ENCODE results near the gene KIFAP3.

The KIFAP3 gene

GRCh38 chr1:169929210-169929526, 145.3 kb downstream of the KIFAP3 start:
- peak; percentile 72 for TF ChIP-seq CTCF (IDR thresholded peaks at IDR 0.05; ENCODE audit: poor library complexity, severe bottlenecking)
- Histone ChIP-seq H3K4me3 (ENCODE audit: severe bottlenecking) (no peak overlapping the region), H3K36me3 (ENCODE audit: low read depth) (no peaks in the 10 kb centered on the region), H3K9me3 (ENCODE audit: severe bottlenecking) (peaks cover 2% of the 10 kb centered on the region), H3K4me1 (ENCODE audit: insufficient read depth, poor library complexity, severe bottlenecking) (peaks cover 2% of the 10 kb centered on the region), H3K27me3 (ENCODE audit: insufficient read depth, poor library complexity, severe bottlenecking) (no peaks in the 10 kb centered on the region), H3K27ac (ENCODE audit: poor library complexity, severe bottlenecking) (no peak overlapping the region)
- DNase-seq (ENCODE audit: low spot score) (no peak), ATAC-seq (ENCODE audit: low read depth) (no peak)

DNA sequence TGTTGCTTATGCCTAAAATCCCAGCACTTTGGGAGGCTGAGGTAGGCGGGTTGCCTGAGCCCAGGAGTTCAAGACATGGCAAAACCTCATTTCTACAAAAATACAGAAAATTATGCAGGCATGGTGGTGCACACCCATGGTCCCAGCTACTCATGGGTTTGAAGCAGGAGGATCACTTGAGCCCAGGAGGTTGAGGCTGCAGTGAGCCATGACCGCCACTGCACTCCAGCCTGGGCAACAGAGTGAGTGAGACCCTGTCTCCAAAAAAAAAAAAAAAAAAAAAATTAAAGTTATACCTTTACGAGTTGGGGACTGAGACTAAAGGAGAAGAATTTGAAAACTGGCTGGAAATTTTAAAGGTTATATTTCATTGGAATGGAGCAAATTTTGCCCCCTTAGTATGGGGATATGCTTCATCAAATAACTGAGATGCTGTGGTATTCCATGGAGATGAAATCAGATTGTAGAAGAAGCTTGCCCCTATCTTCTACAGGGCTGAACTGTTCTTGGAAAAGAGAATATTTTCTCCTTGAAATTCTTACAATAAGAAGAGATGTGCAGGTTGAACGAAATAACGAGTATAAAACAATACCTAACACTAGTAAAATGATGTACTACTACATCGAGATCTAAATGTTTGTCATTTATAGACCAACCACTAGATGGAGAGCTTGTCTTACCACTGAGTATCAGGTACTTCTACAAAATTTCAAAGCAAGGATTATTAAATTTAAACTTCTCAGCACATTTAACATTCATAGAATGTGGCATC, 145.9 kb downstream of the KIFAP3 start:
- H3K27ac ChIP-seq (ENCODE audit: poor library complexity, severe bottlenecking): no peak overlapping the region
- H3K4me1 ChIP-seq (ENCODE audit: insufficient read depth, poor library complexity, severe bottlenecking): no peaks in the 10 kb centered on the region
- H3K4me3 ChIP-seq (ENCODE audit: severe bottlenecking): no peak overlapping the region
- TF ChIP-seq CTCF (IDR thresholded peaks at IDR 0.05; ENCODE audit: poor library complexity, severe bottlenecking): peak; percentile 92
- DNase-seq (ENCODE audit: low spot score) (no peak), ATAC-seq (ENCODE audit: low read depth) (peak; percentile 68)
- H3K36me3 ChIP-seq (ENCODE audit: low read depth): no peaks in the 10 kb centered on the region
- no peaks in the 10 kb centered on the region for H3K27me3 ChIP-seq (ENCODE audit: insufficient read depth, poor library complexity, severe bottlenecking)
- peaks cover 2% of the 10 kb centered on the region for H3K9me3 ChIP-seq (ENCODE audit: severe bottlenecking)

DNA sequence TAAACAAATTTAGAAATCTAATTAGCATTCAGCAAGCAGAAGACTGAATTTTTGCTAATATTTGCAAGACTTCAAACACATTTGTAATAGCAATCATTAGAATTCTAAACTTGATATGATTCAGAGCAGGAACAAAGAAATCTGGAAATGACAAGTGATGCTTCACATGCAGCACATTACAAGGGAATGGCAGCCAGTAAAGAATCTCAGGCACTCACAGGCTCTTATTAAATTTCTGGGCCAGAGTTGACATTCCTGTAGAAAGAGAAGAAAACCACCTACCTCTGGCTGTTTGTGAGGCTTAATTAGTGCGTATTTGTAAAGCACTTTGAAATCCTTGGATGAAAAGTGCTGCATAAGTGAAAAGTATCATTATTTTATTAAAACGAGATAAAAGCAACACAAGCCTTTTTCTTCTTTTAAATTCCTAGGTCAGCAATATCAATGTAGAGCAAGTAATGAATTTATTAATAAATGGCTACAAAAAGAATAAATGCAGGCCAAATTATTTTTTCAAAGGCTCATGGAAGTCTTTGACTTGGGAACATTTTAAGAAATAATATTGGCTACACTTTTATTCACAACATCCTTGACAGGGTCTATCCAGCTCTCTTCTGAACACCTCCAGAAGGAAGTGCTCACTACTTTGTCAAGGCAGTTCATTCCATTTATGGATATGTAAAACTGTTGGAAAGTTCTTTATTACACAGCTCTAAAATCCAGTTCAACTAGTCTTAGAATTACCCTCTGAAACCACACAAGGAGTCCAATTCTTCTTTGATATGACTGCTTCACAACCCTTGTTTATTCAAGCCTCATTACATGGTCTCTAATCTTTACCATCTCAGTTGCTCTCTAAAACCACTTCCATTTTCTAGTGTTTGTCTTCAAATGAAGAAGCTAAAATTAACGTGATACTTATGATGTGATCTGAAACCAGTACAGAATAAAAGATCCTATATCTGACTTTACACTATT, 148.7 kb downstream of the KIFAP3 start:
- TF ChIP-seq CTCF (IDR thresholded peaks at IDR 0.05; ENCODE audit: poor library complexity, severe bottlenecking): no peak
- ATAC-seq (ENCODE audit: low read depth) (no peak), DNase-seq (ENCODE audit: low spot score) (no peak)
- Histone ChIP-seq H3K27ac (ENCODE audit: poor library complexity, severe bottlenecking) (no peak overlapping the region), H3K36me3 (ENCODE audit: low read depth) (no peaks in the 10 kb centered on the region), H3K9me3 (ENCODE audit: severe bottlenecking) (peaks cover 2% of the 10 kb centered on the region), H3K27me3 (ENCODE audit: insufficient read depth, poor library complexity, severe bottlenecking) (no peaks in the 10 kb centered on the region), H3K4me3 (ENCODE audit: severe bottlenecking) (no peak overlapping the region), H3K4me1 (ENCODE audit: insufficient read depth, poor library complexity, severe bottlenecking) (no peaks in the 10 kb centered on the region)

- no peaks in the 10 kb centered on the region for H3K27me3 ChIP-seq (ENCODE audit: insufficient read depth, poor library complexity, severe bottlenecking)
- DNase-seq (ENCODE audit: low spot score): no peak
- H3K36me3 ChIP-seq (ENCODE audit: low read depth): no peaks in the 10 kb centered on the region
- ATAC-seq (ENCODE audit: low read depth): no peak
- no peak overlapping the region for H3K4me3 ChIP-seq (ENCODE audit: severe bottlenecking)
- H3K9me3 ChIP-seq (ENCODE audit: severe bottlenecking): peaks cover 2% of the 10 kb centered on the region
- no peak overlapping the region for H3K27ac ChIP-seq (ENCODE audit: poor library complexity, severe bottlenecking)
- H3K4me1 ChIP-seq (ENCODE audit: insufficient read depth, poor library complexity, severe bottlenecking): no peaks in the 10 kb centered on the region
- TF ChIP-seq CTCF (IDR thresholded peaks at IDR 0.05; ENCODE audit: poor library complexity, severe bottlenecking): no peak
Observed at GRCh38 chr1:169924829-169925228, 149.7 kb downstream of the KIFAP3 start.
